Liver (tissue), 9 donors: ENCODE results near the gene NDUFA8. TPM values are rescaled to one million over a fixed set of nuclear protein-coding genes. Genes with fewer than 3 reads are reported as not detected.

Source experiments
- DNase-seq: peaks from one replicate; pipeline ENCODE4 v3.0.0-alpha.2; 2017; ENCODE audit warnings: low spot score
- H3K27ac ChIP-seq, 2 donors: one replicate each; pipeline ENCODE4 v1.7.0; 2013; ENCODE audit warnings: inconsistent platforms in 2 of 2, low read length in 2 of 2, control low read depth in 1 of 2, low read depth in 1 of 2, mild to moderate bottlenecking in 1 of 2
- H3K27me3 ChIP-seq, 4 donors: one replicate each; pipeline versions ENCODE4 v1.6.1 to v1.7.0; 2013; ENCODE audit warnings: low read length in 3 of 4, inconsistent platforms in 1 of 4, mild to moderate bottlenecking in 1 of 4, moderate library complexity in 1 of 4; ENCODE audit not compliant: control insufficient read depth in 4 of 4, insufficient read depth in 4 of 4
- H3K36me3 ChIP-seq, 4 donors: one replicate each; pipeline versions ENCODE4 v1.6.1 to v1.7.0; 2013; ENCODE audit warnings: low read length in 3 of 4, mild to moderate bottlenecking in 3 of 4, low read depth in 1 of 4, moderate library complexity in 1 of 4; ENCODE audit not compliant: control insufficient read depth in 4 of 4, insufficient read depth in 3 of 4
- H3K4me1 ChIP-seq, 4 donors: one replicate each; pipeline versions ENCODE4 v1.6.1 to v1.7.0; 2013; ENCODE audit warnings: low read length in 3 of 4, mild to moderate bottlenecking in 3 of 4, moderate library complexity in 1 of 4; ENCODE audit not compliant: control insufficient read depth in 4 of 4, insufficient read depth in 4 of 4
- H3K4me3 ChIP-seq, 3 donors: one replicate each; pipeline versions ENCODE4 v1.6.1 to v1.7.0; 2013; ENCODE audit warnings: low read length in 3 of 3, control low read depth in 1 of 3, low read depth in 1 of 3, mild to moderate bottlenecking in 1 of 3
- H3K9ac ChIP-seq, 2 donors: one replicate each; pipeline ENCODE4 v1.7.0; 2013; ENCODE audit warnings: low read length in 2 of 2, mild to moderate bottlenecking in 2 of 2, moderate library complexity in 2 of 2, control low read depth in 1 of 2, low read depth in 1 of 2
- H3K9me3 ChIP-seq, 4 donors: one replicate each; pipeline versions ENCODE4 v1.6.1 to v1.7.0; 2013; ENCODE audit warnings: low read length in 3 of 4; ENCODE audit not compliant: control insufficient read depth in 4 of 4
- EGR1 ChIP-seq, 2 donors: IDR thresholded peaks; 2 replicates each; pipeline ENCODE4 v1.6.1; 2016 to 2018; ENCODE audit warnings: antibody characterized with exemption in 2 of 2, low read depth in 2 of 2
- FOXA2 ChIP-seq: IDR thresholded peaks from 2 replicates; pipeline ENCODE4 v1.6.1; 2016; ENCODE audit warnings: antibody characterized with exemption
- HNF4A ChIP-seq, 2 donors: conservative IDR thresholded peaks; 2 replicates each; pipeline ENCODE4 v1.6.1; 2016; ENCODE audit warnings: antibody characterized with exemption in 2 of 2, mild to moderate bottlenecking in 2 of 2
- HNF4G ChIP-seq: IDR thresholded peaks from 2 replicates; pipeline ENCODE4 v1.6.1; 2016; ENCODE audit warnings: antibody characterized with exemption
- NR2F2 ChIP-seq: IDR thresholded peaks from 2 replicates; pipeline ENCODE4 v1.6.1; 2016; ENCODE audit warnings: antibody characterized with exemption
- RAD21 ChIP-seq, 2 donors: IDR thresholded peaks; 2 replicates each; pipeline ENCODE4 v1.6.1; 2016; ENCODE audit warnings: antibody characterized with exemption in 2 of 2, mild to moderate bottlenecking in 2 of 2
- RXRA ChIP-seq, 2 donors: IDR thresholded peaks; 2 replicates each; pipeline ENCODE4 v1.6.1; 2017 to 2018; ENCODE audit warnings: antibody characterized with exemption in 2 of 2, mild to moderate bottlenecking in 1 of 2
- SP1 ChIP-seq: IDR thresholded peaks from 2 replicates; pipeline ENCODE4 v1.6.1; 2018; ENCODE audit warnings: antibody characterized with exemption, mild to moderate bottlenecking
- YY1 ChIP-seq: IDR thresholded peaks from 2 replicates; pipeline ENCODE4 v1.6.1; 2016; ENCODE audit warnings: antibody characterized with exemption, mild to moderate bottlenecking
- ZBTB33 ChIP-seq: IDR thresholded peaks from 2 replicates; pipeline ENCODE4 v1.6.1; 2016; ENCODE audit warnings: antibody characterized with exemption
- WGBS: extraction: QIAGEN DNeasy Blood & Tissue Kit; methylation state at CpG from one replicate; pipeline ENCODE4 v1.1.7; 2013; 5-methylcytosine and 5-hydroxymethylcytosine counted together
- polyA plus RNA-seq, 2 donors: library from polyadenylated mRNA; stranded (reverse) in 1 of 2; unstranded in 1 of 2; fragments of 200-250 nt in 1 of 2; fragments of >200 nt in 1 of 2; fragmentation: Nextera tagmentation in 1 of 2; extraction: Ambion mirVana in 1 of 2; gene quantifications; one replicate each; pipeline versions ENCODE4 v1.2.1 to v1.2.3, GENCODE V29; 2013 to 2015
- total RNA-seq, 2 donors: library from RNA; depleted of rRNA; stranded (reverse); fragments of >200 nt; gene quantifications; one replicate each; pipeline ENCODE4 v1.2.3, GENCODE V29; 2014
- TF ChIP-seq, protein P1 (sequence below): IDR thresholded peaks from 2 replicates; pipeline ENCODE4 v1.6.1; 2016; ENCODE audit warnings: antibody characterized with exemption, mild to moderate bottlenecking
- TF ChIP-seq, protein P2 (sequence below): IDR thresholded peaks from 2 replicates; pipeline ENCODE4 v1.6.1; 2016; ENCODE audit warnings: antibody characterized with exemption
- TF ChIP-seq, protein P3 (sequence below): fragments of 150-350 bp; IDR thresholded peaks from 2 replicates; pipeline ENCODE4 v1.5.1; 2017; ENCODE audit warnings: improper control_type of control experiment, low read depth, low read length; ENCODE audit not compliant: missing input control
- donor health status: healthy.
- donor health status: healthy.
- donor health status: healthy.
- donor health status: healthy.
- donor health status: healthy.

NDUFA8 gene
- total and polyA plus RNA-seq, 4 donors = 24.9 to 51.9 (median 38.8) TPM

- no peak for DNase-seq
- WGBS = 93% methylated on average over 8 of the region's 8 CpGs
- H3K27ac ChIP-seq = no peak overlapping the region
- no peak overlapping the region for H3K4me3 ChIP-seq
- no peaks in the 10 kb centered on the region for H3K27me3 ChIP-seq
- no peaks in the 10 kb centered on the region for H3K9me3 ChIP-seq
- H3K36me3 ChIP-seq = no peaks in the 10 kb centered on the region
- TF ChIP-seq NR2F2 (no peak), ZBTB33 (no peak), HNF4G (no peak), RAD21 (IDR thresholded peaks at IDR 0.05) (no peak), FOXA2 (no peak), EGR1 (IDR thresholded peaks at IDR 0.05; ENCODE audit: low read depth in 2 of 2) (no peak), YY1 (no peak), SP1 (no peak)
- TF ChIP-seq, protein P1, sequence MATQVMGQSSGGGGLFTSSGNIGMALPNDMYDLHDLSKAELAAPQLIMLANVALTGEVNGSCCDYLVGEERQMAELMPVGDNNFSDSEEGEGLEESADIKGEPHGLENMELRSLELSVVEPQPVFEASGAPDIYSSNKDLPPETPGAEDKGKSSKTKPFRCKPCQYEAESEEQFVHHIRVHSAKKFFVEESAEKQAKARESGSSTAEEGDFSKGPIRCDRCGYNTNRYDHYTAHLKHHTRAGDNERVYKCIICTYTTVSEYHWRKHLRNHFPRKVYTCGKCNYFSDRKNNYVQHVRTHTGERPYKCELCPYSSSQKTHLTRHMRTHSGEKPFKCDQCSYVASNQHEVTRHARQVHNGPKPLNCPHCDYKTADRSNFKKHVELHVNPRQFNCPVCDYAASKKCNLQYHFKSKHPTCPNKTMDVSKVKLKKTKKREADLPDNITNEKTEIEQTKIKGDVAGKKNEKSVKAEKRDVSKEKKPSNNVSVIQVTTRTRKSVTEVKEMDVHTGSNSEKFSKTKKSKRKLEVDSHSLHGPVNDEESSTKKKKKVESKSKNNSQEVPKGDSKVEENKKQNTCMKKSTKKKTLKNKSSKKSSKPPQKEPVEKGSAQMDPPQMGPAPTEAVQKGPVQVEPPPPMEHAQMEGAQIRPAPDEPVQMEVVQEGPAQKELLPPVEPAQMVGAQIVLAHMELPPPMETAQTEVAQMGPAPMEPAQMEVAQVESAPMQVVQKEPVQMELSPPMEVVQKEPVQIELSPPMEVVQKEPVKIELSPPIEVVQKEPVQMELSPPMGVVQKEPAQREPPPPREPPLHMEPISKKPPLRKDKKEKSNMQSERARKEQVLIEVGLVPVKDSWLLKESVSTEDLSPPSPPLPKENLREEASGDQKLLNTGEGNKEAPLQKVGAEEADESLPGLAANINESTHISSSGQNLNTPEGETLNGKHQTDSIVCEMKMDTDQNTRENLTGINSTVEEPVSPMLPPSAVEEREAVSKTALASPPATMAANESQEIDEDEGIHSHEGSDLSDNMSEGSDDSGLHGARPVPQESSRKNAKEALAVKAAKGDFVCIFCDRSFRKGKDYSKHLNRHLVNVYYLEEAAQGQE = no peak
- TF ChIP-seq, protein P2, sequence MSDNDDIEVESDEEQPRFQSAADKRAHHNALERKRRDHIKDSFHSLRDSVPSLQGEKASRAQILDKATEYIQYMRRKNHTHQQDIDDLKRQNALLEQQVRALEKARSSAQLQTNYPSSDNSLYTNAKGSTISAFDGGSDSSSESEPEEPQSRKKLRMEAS = no peak
- TF ChIP-seq, protein P3, sequence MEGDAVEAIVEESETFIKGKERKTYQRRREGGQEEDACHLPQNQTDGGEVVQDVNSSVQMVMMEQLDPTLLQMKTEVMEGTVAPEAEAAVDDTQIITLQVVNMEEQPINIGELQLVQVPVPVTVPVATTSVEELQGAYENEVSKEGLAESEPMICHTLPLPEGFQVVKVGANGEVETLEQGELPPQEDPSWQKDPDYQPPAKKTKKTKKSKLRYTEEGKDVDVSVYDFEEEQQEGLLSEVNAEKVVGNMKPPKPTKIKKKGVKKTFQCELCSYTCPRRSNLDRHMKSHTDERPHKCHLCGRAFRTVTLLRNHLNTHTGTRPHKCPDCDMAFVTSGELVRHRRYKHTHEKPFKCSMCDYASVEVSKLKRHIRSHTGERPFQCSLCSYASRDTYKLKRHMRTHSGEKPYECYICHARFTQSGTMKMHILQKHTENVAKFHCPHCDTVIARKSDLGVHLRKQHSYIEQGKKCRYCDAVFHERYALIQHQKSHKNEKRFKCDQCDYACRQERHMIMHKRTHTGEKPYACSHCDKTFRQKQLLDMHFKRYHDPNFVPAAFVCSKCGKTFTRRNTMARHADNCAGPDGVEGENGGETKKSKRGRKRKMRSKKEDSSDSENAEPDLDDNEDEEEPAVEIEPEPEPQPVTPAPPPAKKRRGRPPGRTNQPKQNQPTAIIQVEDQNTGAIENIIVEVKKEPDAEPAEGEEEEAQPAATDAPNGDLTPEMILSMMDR = no peak
- H3K4me1 ChIP-seq = no peaks in the 10 kb centered on the region
- no peak overlapping the region for H3K9ac ChIP-seq
Measured at GRCh38 chr9:122186777-122187470, 27.3 kb upstream of the NDUFA8 start.

DNA sequence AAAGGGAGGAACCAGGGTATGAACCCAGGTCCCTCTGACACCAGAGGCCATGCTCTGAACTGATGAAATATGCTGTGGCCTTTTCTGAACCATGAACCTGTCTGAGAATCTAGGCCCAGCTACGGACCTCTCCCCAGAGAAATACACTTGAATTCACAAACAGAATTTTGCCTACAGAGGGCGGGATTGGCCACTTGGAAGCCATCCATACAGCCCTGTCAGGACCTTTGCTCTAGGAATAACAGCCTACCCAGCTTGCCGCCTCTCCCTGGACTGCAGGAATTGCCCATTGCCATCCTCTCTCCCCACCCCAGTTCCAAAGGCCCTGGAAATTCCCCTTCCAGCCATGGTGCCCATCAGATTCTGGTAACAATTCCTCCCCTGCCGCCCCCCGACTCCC is 26.7 kb upstream of the NDUFA8 start:
- WGBS = 53% methylated on average over 5 of the region's 5 CpGs
- TF ChIP-seq RAD21 (IDR thresholded peaks at IDR 0.05) = peak; percentile 37 to 60
- TF ChIP-seq HNF4A (conservative IDR thresholded peaks at IDR 0.05) = peak; percentile 14 to 26
- no peak for TF ChIP-seq RXRA (IDR thresholded peaks at IDR 0.05)
- Histone ChIP-seq H3K4me3 (no peak overlapping the region), H3K9me3 (no peaks in the 10 kb centered on the region), H3K27me3 (peaks cover 0 to 1% (median 0%) of the 10 kb centered on the region in 4 donors), H3K9ac (no peak overlapping the region), H3K4me1 (no peaks in the 10 kb centered on the region), H3K36me3 (no peaks in the 10 kb centered on the region), H3K27ac (no peak overlapping the region)
- DNase-seq = no peak
